SH-SY5Y (cell line): ENCODE measurements around the gene ZNRF1.

Experiments
- GATA2 ChIP-seq: IDR thresholded peaks from 2 replicates; pipeline ENCODE4 v1.6.1; 2011; ENCODE audit warnings: mild to moderate bottlenecking, low read depth, low read length
- GATA3 ChIP-seq: IDR thresholded peaks from 2 replicates; pipeline ENCODE4 v1.6.1; 2011; ENCODE audit warnings: low read depth, mild to moderate bottlenecking, low read length, moderate library complexity

DNA sequence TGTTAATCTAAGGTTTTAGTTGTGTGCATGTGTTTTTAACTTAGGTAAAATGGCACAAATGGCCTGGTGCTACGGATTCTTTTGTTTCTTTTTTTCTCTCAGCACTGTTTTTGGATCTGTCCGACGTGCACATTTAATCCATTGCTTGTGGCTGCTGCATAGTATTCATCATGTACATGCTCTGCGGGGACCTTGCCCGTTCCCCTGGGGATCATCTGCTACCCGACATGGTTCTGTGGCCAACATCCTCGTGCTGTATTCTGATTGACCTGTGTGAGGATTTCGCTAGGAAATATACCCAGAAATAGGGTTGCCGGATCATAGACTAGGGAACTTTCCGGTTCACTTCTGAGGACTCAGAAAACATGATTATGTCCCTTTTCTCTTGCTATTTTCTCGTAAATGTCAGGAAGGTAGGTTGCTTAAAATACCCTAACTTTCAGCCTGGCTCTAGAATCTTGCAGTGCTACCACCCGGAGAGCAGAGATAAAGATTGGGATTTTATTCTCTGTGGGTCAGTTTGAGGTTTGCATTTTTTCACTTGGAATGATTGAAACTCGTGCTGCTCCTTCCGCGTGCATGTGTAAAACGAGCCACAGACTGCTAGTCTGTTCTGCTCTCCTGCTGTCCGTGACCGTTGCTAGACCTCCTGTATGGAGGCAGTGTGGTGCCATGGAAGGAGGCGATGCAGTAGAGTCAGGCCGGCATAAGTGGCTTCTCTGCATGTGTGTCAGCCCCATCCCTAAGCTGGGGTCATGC, 74.9 kb downstream of the ZNRF1 start:
- TF ChIP-seq GATA3, result no peak
- no peak for TF ChIP-seq GATA2
